LNCaP clone FGC (cell line): ENCODE results near the gene MTX1.
"Not testable (repeated sequence)": the region's sequence is repeated elsewhere in the genome, so short reads cannot be mapped to it uniquely, and the experiment has no call there.

Source experiments
- DNase-seq: peaks from one replicate; pipeline ENCODE4 v3.0.0-alpha.2; 2011; ENCODE audit warnings: low read depth
- H3K4me3 ChIP-seq: 2 replicates; pipeline ENCODE4 v1.5.1; 2011; ENCODE audit warnings: mild to moderate bottlenecking, low read depth, low read length, control low read depth
- TF ChIP-seq, protein P1 (sequence below): IDR thresholded peaks from 2 replicates; pipeline ENCODE4 v1.5.1; 2012; ENCODE audit warnings: mild to moderate bottlenecking; ENCODE audit not compliant: control insufficient read depth, insufficient read depth; ENCODE audit errors: extremely low read depth

MTX1 gene

DNA sequence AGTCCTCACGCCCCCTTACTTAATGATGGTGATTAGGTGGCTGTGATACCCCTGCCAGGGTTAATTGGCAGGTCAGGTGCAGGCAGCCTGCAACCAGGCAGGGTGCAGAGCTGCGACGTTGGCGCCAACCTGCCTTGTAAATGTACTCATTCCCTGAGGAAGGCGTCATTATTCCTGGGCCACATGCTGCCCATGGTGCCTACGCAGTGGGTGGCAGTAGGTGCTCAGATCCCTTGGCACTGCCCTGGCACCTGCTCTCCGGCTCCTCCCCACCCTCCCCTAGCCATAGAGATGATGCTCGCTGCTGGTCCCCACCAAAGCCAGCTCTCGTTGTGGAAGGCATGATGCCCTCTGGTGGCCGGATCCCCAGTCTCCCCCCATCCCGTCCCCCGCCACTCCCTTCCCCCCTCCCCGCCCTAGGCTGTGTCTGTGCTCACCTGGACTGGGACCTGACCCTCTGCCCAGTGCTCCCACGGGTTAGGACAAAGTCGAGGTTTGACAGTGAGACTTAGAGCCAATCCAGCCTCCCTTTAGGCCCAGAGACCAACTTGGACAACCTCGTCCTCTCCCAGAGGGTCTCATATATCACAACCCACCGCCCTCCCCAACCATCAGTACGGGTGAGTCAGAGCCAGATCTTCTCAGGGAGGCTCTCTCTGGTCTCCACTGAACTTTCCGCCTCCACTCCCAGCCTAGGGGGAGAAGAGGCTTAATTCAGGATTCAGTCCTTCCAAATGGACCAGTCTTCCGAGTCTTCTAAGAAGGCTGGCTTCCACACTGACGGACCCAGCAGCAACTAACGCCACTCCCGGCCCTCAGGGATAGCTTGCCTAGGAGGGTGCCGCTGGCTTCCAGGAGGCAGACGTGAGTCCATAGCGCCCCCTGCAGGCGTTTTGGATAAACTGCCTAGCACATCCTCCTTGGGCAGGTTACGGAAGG, 41.1 kb upstream of the MTX1 start:
- TF ChIP-seq, protein P1, sequence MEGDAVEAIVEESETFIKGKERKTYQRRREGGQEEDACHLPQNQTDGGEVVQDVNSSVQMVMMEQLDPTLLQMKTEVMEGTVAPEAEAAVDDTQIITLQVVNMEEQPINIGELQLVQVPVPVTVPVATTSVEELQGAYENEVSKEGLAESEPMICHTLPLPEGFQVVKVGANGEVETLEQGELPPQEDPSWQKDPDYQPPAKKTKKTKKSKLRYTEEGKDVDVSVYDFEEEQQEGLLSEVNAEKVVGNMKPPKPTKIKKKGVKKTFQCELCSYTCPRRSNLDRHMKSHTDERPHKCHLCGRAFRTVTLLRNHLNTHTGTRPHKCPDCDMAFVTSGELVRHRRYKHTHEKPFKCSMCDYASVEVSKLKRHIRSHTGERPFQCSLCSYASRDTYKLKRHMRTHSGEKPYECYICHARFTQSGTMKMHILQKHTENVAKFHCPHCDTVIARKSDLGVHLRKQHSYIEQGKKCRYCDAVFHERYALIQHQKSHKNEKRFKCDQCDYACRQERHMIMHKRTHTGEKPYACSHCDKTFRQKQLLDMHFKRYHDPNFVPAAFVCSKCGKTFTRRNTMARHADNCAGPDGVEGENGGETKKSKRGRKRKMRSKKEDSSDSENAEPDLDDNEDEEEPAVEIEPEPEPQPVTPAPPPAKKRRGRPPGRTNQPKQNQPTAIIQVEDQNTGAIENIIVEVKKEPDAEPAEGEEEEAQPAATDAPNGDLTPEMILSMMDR = peak; percentile 95
- DNase-seq = peak; percentile 52
- H3K4me3 ChIP-seq = no peak overlapping the region

DNA sequence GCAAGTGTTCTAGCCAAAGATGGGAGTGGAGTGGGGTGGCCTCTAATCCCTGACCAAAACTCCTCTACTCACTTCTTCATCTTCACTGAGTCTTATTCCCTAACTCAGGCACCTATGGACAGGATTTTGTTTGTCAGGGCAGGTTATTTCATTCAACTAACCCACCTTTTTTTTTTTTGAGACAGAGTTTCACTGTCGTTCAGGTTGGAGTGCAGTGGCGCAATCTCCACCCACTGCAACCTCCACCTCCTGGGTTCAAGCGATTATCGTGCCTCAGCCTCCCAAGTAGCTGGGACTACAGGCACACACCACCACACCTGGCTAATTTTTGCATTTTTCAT, 40.4 kb upstream of the MTX1 start:
- not testable (repeated sequence) for H3K4me3 ChIP-seq, DNase-seq

DNA sequence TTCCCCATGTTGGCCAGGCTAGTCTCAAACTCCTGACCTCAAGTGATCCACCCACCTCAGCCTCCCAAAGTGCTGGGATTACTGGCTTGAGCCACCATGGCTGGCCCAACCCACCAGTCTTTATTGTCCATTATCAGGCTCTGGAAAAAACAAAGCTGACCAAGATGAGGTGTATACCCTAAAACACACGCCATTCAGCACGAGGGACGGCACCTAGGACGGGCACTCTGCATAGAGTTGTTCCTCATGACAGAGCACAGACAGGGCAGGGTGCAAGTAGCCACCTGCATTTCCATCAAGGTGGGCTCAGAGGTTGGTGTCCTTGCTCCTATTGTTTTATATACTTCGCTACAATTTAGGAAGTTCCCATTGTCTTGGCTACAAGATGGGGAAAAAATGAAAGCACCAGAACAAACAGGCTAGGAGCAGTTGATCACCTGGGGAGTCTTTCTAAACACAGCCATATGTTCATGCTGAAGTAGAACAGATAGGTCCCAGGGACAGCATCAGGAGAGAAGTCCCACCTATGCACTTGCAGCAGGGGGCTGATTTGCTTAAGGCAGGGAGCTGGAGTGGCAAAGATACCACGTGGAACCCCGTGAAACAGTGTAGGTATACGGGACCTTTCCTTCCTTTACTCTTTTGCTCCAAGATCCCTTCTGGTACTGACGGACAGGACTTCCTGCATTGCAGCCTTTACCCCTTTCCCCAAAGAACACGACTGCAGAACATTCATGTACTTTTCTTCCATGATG, 39.9 kb upstream of the MTX1 start:
- TF ChIP-seq, protein P1 = no peak
- no peak overlapping the region for H3K4me3 ChIP-seq
- no peak for DNase-seq

DNA sequence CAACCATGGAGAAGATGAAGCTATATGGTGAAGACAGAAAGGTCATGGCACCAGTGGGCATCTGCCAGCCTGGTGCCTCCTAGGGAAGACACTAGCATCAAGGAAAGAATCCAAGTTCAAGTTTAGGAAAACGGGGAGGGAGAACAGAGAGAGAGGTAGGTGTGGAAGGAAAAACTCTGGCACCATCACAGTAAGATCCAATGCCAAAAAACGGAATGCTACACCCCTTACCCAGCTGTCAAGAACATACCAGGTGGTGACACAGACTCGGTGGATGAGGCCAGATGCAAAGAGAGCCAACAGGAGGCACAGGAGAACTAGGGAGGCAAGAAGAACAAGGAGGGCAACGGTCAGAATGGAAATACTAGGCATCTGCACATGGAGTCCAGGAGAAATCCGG, 39.0 kb upstream of the MTX1 start:
- H3K4me3 ChIP-seq = no peak overlapping the region
- TF ChIP-seq, protein P1 = no peak
- DNase-seq = no peak

DNA sequence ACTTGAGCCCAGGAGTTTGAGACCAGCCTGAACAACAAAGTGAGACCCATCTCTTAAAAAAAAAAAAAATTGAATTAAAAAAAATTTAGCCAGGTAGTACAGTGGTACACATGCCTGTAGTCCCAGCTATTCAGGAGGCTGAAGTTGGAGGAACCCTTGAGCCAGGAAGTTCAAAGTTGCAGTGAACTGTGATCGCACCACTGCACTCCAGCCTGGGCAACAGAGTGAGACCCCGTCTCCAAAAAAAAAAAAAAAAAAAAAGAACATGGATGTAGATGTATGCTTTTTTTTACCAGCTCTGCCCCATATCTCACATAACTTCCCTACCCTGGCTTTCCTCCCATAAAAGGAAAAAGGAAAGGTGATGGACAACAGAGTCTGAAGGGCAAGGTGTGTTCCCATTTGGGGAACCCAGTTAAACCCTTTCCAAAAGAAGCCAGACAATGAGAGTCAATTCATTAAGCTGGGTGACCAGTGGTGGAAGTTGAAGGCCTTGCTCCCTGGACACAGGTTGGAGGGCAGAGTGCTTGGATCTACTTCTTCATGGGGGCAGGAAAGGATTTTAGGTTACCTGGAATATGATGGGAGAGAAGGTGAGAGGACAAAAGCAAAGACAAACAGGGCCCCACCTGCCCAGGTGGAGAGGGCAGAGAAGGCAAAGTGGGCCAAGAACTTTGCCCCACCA, 38.3 kb upstream of the MTX1 start:
- no peak overlapping the region for H3K4me3 ChIP-seq
- no peak for DNase-seq
- TF ChIP-seq, protein P1 = no peak

DNA sequence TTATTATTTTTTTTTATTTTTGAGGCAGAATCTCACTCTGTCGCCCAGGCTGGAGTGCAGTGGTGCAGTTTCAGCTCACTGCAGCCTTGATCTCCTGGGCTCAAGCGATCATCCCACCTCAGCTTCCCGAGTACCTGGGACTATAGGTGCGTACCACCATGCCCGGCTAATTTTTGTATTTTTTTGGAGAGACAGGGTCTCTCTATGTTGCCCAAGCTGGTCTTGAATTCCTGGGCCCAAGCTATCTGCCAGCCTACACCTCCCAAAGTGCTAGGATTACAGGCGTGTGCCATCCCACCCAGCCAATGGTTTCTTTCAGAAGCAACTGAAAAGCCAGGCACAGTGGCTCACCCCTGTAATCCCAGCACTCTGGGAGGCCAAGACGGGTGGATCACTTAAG, 37.7 kb upstream of the MTX1 start:
- no peak overlapping the region for H3K4me3 ChIP-seq
- TF ChIP-seq, protein P1 = no peak
- DNase-seq = no peak

DNA sequence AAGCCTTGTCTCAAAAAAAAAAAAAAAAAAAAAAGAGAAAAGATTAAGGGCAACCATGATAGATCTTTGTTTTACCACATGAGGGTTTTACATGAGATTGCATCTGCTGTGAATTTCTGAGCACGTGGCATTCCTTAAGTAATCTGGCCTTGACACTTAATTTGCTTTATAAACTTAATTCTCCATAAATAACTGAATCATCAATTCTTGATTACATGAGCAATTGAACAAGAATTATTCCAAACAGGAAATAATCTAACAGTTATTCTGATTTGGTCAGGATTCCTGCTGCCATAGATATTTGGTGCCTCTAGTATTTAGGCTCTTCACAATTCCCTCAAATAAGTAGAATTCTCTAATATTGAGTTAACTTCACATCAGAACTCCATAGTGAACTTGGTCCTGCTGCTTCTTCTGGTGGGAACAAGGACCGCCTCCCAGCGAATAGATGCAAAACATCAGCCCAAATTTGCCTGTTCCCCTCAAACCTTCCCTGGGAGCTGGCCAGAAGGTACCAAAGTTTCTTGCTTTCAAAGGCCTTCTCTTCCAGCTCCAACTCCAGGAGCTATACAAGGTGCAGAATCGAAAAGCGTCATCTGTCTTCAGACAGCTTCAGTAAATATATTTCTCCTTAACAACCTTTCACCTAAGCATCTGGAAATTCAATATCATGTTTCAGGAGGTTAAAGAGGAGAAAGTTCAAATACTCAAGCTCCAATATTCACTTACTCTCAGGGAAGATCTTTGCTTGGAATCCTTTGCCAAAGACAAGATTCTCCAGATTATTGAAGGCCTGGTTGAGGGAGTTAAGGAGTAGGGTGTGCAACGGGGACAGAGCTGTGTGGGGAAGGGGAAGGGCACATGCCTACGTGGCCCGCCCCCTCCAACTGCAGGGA, 36.4 kb upstream of the MTX1 start:
- no peak for DNase-seq
- peak overlapping the region; percentile 72 for H3K4me3 ChIP-seq
- TF ChIP-seq, protein P1 = no peak
